ENCODE results near the gene MFSD12.

MFSD12 gene

GRCh38 chr19:3557461-3558248, at the start of gene MFSD12:
Gene MFSD12 (minus strand): TSS chr19:3557586. CDS start chr19:3557403, 183 bp downstream.
- peak; percentile 80 for DNase-seq (ENCODE audit: low read depth)

GRCh38 chr19:3606690-3607289, 49.4 kb upstream of the MFSD12 start, which contains the start of gene TBXA2R:
Gene TBXA2R (minus strand): TSS chr19:3606875. CDS start chr19:3600634, 6,241 bp downstream.
- DNase-seq (ENCODE audit: low read depth) = no peak

- DNase-seq (ENCODE audit: low read depth) = no peak
These were observed 48.8 kb upstream of the MFSD12 start for GRCh38 chr19:3606174-3606689.

- DNase-seq (ENCODE audit: low read depth) = no peak
These were observed 48.4 kb upstream of the MFSD12 start for GRCh38 chr19:3605770-3606169.

- no peak for DNase-seq (ENCODE audit: low read depth)
These were observed 48.0 kb upstream of the MFSD12 start for GRCh38 chr19:3605361-3605760.

GRCh38 chr19:3604987-3605343, 47.6 kb upstream of the MFSD12 start:
- no peak for DNase-seq (ENCODE audit: low read depth)

GRCh38 chr19:3604227-3604986, 47.0 kb upstream of the MFSD12 start:
- DNase-seq (ENCODE audit: low read depth) = no peak

GRCh38 chr19:3603121-3603811, 45.9 kb upstream of the MFSD12 start:
- DNase-seq (ENCODE audit: low read depth) = no peak

GRCh38 chr19:3601021-3601420, 43.6 kb upstream of the MFSD12 start:
- no peak for DNase-seq (ENCODE audit: low read depth)

- no peak for DNase-seq (ENCODE audit: low read depth)
These were observed 42.4 kb upstream of the MFSD12 start for GRCh38 chr19:3599776-3600187.

GRCh38 chr19:3595521-3596061, 38.2 kb upstream of the MFSD12 start:
- DNase-seq (ENCODE audit: low read depth) = no peak

GRCh38 chr19:3593156-3593555, 35.8 kb upstream of the MFSD12 start:
- no peak for DNase-seq (ENCODE audit: low read depth)

GRCh38 chr19:3591876-3592613, 34.7 kb upstream of the MFSD12 start:
- DNase-seq (ENCODE audit: low read depth) = no peak

GRCh38 chr19:3590991-3591659, 33.7 kb upstream of the MFSD12 start:
- DNase-seq (ENCODE audit: low read depth) = no peak

- DNase-seq (ENCODE audit: low read depth) = no peak
These were observed 32.6 kb upstream of the MFSD12 start for GRCh38 chr19:3589949-3590348.

GRCh38 chr19:3589439-3589838, 32.1 kb upstream of the MFSD12 start:
- no peak for DNase-seq (ENCODE audit: low read depth)

- no peak for DNase-seq (ENCODE audit: low read depth)
These were observed 29.4 kb upstream of the MFSD12 start for GRCh38 chr19:3586707-3587346.

- no peak for DNase-seq (ENCODE audit: low read depth)
These were observed 28.8 kb upstream of the MFSD12 start for GRCh38 chr19:3586127-3586626.

- DNase-seq (ENCODE audit: low read depth) = no peak
These were observed 28.1 kb upstream of the MFSD12 start, which contains the start of gene GIPC3 for GRCh38 chr19:3585301-3586126. Gene GIPC3 (plus strand): TSS chr19:3585478. CDS start chr19:3585598, 120 bp downstream.

Measured in fibroblast of the conjunctiva (primary cell).